KOPT-K1 (cell line): ENCODE measurements around the gene RNU6-1.

Experiments used
- H3K27ac ChIP-seq: fragments of 200-600 bp; sonication (generic); 2 replicates; pipeline ENCODE4 v1.5.1; 2016; ENCODE audit warnings: antibody characterized with exemption, mild to moderate bottlenecking, low read depth, low read length; ENCODE audit not compliant: poor library complexity, severe bottlenecking
- H3K36me3 ChIP-seq: fragments of 200-600 bp; sonication (generic); 2 replicates; pipeline ENCODE4 v1.5.1; 2017; ENCODE audit warnings: antibody characterized with exemption, mild to moderate bottlenecking, low read length, moderate library complexity; ENCODE audit not compliant: insufficient read depth
- H3K9me3 ChIP-seq: fragments of 200-600 bp; sonication (generic); 2 replicates; pipeline ENCODE4 v1.5.1; 2017; ENCODE audit warnings: antibody characterized with exemption, low read length, mild to moderate bottlenecking; ENCODE audit not compliant: insufficient read depth, poor library complexity, severe bottlenecking

RNU6-1 gene

DNA sequence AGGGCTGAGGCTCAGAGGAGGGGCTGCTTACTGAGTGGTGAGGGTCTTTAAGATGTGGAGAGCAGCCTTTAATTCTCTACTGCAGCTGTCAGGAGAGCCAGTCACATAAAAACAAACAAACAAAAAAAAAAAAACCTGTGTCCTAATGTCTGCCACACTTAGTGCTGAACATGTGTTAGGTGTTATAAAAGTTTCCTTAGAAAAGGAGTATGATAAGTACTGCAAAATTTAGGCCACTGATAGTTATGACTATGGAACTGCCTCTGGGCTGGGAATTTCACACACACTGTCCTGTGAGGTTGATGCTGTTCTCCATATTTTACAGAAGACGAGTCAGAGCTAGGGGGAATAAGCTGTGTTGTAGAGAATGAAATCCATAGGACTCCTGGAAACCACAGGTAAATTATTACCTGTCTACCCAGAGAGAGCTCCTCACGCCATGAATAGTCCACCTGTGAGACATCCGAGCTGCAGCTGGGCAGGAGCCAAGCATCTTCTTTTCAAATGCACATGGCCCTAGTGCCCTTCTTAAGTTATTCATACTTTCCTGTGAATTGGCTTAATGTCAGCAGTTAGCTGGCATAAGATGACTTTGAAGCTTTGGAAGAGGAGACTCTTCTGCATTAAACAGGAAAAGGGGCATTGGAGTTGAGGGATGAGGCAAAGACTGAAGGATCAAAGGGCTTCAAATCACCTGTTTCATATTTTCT lies 49.1 kb downstream of the RNU6-1 start:
- Histone ChIP-seq H3K27ac (no peak overlapping the region), H3K9me3 (peaks cover 13% of the 10 kb centered on the region), H3K36me3 (peaks cover 4% of the 10 kb centered on the region; the same call in 1 of the 2 replicates)
